H1 (cell line): ENCODE measurements around the gene RSKR. TPM values are rescaled to one million over a fixed set of nuclear protein-coding genes. Genes with fewer than 3 reads are reported as not detected.

Experiments used
- CTCF ChIA-PET: fragments of 300-600 bp; sonication (Branson Sonifier 250); formaldehyde crosslinking; loops from one replicate; lab custom pipeline; 2021; ENCODE audit not compliant: partially characterized antibody; lab: Charles Lee
- POLR2A ChIA-PET: fragments of 300-600 bp; sonication (Branson Sonifier 250); formaldehyde crosslinking; loops from one replicate; lab custom pipeline; 2021; ENCODE audit warnings: inconsistent platforms; ENCODE audit not compliant: partially characterized antibody; lab: Charles Lee
- DNase-seq, 2 experiments: peaks; one replicate each; pipeline versions ENCODE4 v3.0.0 to v3.0.0-alpha.2; 2010 to 2022; ENCODE audit warnings: low spot score in 2 of 2, low read depth in 1 of 2, mixed read lengths in 1 of 2
- FAIRE-seq: peaks from 2 replicates; lab custom pipeline; 2011; peaks lifted over from hg19 to GRCh38; lab: Jason Lieb, UNC
- H2AFZ ChIP-seq: 2 replicates; pipeline ENCODE4 v1.8.1; 2012; ENCODE audit warnings: low read length, inconsistent platforms
- H2AK5ac ChIP-seq: 2 replicates; pipeline ENCODE4 v1.6.1; 2013; ENCODE audit warnings: low read depth, low read length
- H2BK120ac ChIP-seq: replicated peaks from 2 replicates; pipeline ENCODE3; 2013; ENCODE audit warnings: low read depth, low read length, inconsistent platforms
- H2BK12ac ChIP-seq: 2 replicates; pipeline ENCODE4 v1.6.1; 2013; ENCODE audit warnings: low read depth, low read length
- H2BK15ac ChIP-seq: 2 replicates; pipeline ENCODE4 v1.6.1; 2013; ENCODE audit warnings: low read length
- H2BK20ac ChIP-seq: 2 replicates; pipeline ENCODE4 v1.6.1; 2013; ENCODE audit warnings: low read length
- H2BK5ac ChIP-seq: 2 replicates; pipeline ENCODE4 v1.6.1; 2013; ENCODE audit warnings: low read depth, low read length
- H3K14ac ChIP-seq: 2 replicates; pipeline ENCODE4 v1.6.1; 2013; ENCODE audit warnings: inconsistent platforms; ENCODE audit not compliant: insufficient read length
- H3K18ac ChIP-seq: 2 replicates; pipeline ENCODE4 v1.6.1; 2013; ENCODE audit warnings: low read length; ENCODE audit errors: extremely low read depth
- H3K23ac ChIP-seq: 2 replicates; pipeline ENCODE4 v1.6.1; 2013; ENCODE audit warnings: inconsistent platforms; ENCODE audit not compliant: insufficient read length
- H3K23me2 ChIP-seq: 2 replicates; pipeline ENCODE4 v1.6.1; 2013; ENCODE audit warnings: low read depth, low read length
- H3K27ac ChIP-seq: 2 replicates; pipeline ENCODE4 v1.6.1; 2011; ENCODE audit warnings: low read depth, low read length, inconsistent platforms
- H3K27me3 ChIP-seq, 4 experiments: replicated peaks in 1 of 4; 1 replicate in 1 of 4; 2 replicates in 3 of 4; pipeline versions ENCODE4 v1.6.1 to v1.8.1; 2011 to 2013; ENCODE audit warnings: low read length in 3 of 4, mild to moderate bottlenecking in 3 of 4, inconsistent platforms in 2 of 4, mixed read lengths in 2 of 4, moderate library complexity in 1 of 4; ENCODE audit not compliant: control insufficient read depth in 3 of 4, insufficient read depth in 3 of 4; ENCODE audit errors: extremely low read depth in 1 of 4
- H3K36me3 ChIP-seq, 4 experiments: 2 replicates each; pipeline versions ENCODE4 v1.6.1 to v1.8.1; 2011 to 2013; ENCODE audit warnings: mild to moderate bottlenecking in 4 of 4, low read length in 3 of 4, moderate library complexity in 2 of 4, control low read depth in 1 of 4, inconsistent platforms in 1 of 4; ENCODE audit not compliant: insufficient read depth in 4 of 4, control insufficient read depth in 2 of 4
- H3K4ac ChIP-seq: replicated peaks from 2 replicates; pipeline ENCODE3; 2013; ENCODE audit warnings: low read length, low read depth, mixed read lengths, inconsistent platforms; ENCODE audit not compliant: insufficient read length
- H3K4me1 ChIP-seq, 4 experiments: replicated peaks in 1 of 4; 1 replicate in 1 of 4; 2 replicates in 3 of 4; pipeline versions ENCODE4 v1.6.1 to v1.8.1; 2011 to 2013; ENCODE audit warnings: low read length in 3 of 4, inconsistent platforms in 2 of 4, mixed read lengths in 1 of 4; ENCODE audit not compliant: insufficient read depth in 4 of 4, control insufficient read depth in 3 of 4
- H3K4me2 ChIP-seq, 2 experiments: 2 replicates each; pipeline versions ENCODE4 v1.6.1 to v1.8.1; 2011 to 2013; ENCODE audit warnings: low read depth in 2 of 2, low read length in 2 of 2, control low read depth in 1 of 2, inconsistent platforms in 1 of 2, mild to moderate bottlenecking in 1 of 2; ENCODE audit not compliant: insufficient read depth in 1 of 2
- H3K4me3 ChIP-seq, 4 experiments: fragments of 200-600, 300-600 bp in 1 of 4; sonication (generic), shearing (Covaris generic), sonication (Bioruptor Twin) in 1 of 4; 2 replicates each; pipeline versions ENCODE4 v1.5.1 to v1.8.1; 2011 to 2016; ENCODE audit warnings: low read length in 4 of 4, low read depth in 3 of 4, control low read depth in 2 of 4, inconsistent platforms in 2 of 4, mild to moderate bottlenecking in 2 of 4, mixed read lengths in 1 of 4, moderate library complexity in 1 of 4; ENCODE audit not compliant: insufficient read depth in 2 of 4; ENCODE audit errors: extremely low read depth in 1 of 4
- H3K56ac ChIP-seq: replicated peaks from 2 replicates; pipeline ENCODE3; 2013; ENCODE audit warnings: low read depth, mild to moderate bottlenecking, mixed read lengths, low read length, inconsistent platforms; ENCODE audit not compliant: insufficient read length
- H3K79me1 ChIP-seq: 2 replicates; pipeline ENCODE4 v1.6.1; 2013; ENCODE audit warnings: low read depth, low read length, control low read depth
- H3K79me2 ChIP-seq, 2 experiments: 2 replicates each; pipeline versions ENCODE4 v1.6.1 to v1.8.1; 2012 to 2013; ENCODE audit warnings: low read length in 2 of 2, mild to moderate bottlenecking in 2 of 2, inconsistent platforms in 1 of 2; ENCODE audit not compliant: insufficient read depth in 2 of 2, control insufficient read depth in 1 of 2
- H3K9ac ChIP-seq, 4 experiments: replicated peaks in 1 of 4; 1 replicate in 1 of 4; 2 replicates in 3 of 4; pipeline versions ENCODE4 v1.6.1 to v1.8.1; 2011 to 2013; ENCODE audit warnings: low read depth in 3 of 4, low read length in 3 of 4, control low read depth in 2 of 4, mild to moderate bottlenecking in 2 of 4, moderate library complexity in 2 of 4, inconsistent platforms in 1 of 4; ENCODE audit errors: extremely low read depth in 1 of 4
- H3K9me3 ChIP-seq, 2 experiments: 2 replicates each; pipeline versions ENCODE4 v1.6.1 to v1.8.1; 2012 to 2013; ENCODE audit warnings: mild to moderate bottlenecking in 2 of 2, moderate library complexity in 2 of 2, control low read depth in 1 of 2, inconsistent platforms in 1 of 2, low read depth in 1 of 2, low read length in 1 of 2, mixed read lengths in 1 of 2; ENCODE audit not compliant: insufficient read depth in 2 of 2
- H4K20me1 ChIP-seq, 2 experiments: replicated peaks in 1 of 2; 2 replicates each; pipeline versions ENCODE3 to v1.8.1; 2011 to 2013; ENCODE audit warnings: inconsistent platforms in 2 of 2, low read length in 2 of 2, mild to moderate bottlenecking in 1 of 2; ENCODE audit not compliant: insufficient read depth in 2 of 2, control insufficient read depth in 1 of 2
- H4K5ac ChIP-seq: 2 replicates; pipeline ENCODE4 v1.6.1; 2013; ENCODE audit warnings: low read length, low read depth, mixed read lengths, inconsistent platforms; ENCODE audit not compliant: insufficient read length
- H4K8ac ChIP-seq: 2 replicates; pipeline ENCODE4 v1.8.0; 2013; ENCODE audit warnings: mild to moderate bottlenecking, moderate library complexity, low read length, inconsistent platforms; ENCODE audit not compliant: insufficient read depth; ENCODE audit errors: extremely low read depth
- H4K91ac ChIP-seq: replicated peaks from 2 replicates; pipeline ENCODE3; 2013; ENCODE audit warnings: low read length, mixed read lengths, inconsistent platforms; ENCODE audit not compliant: insufficient read length
- BCL11A ChIP-seq, 2 experiments: IDR thresholded peaks; one replicate each; pipeline ENCODE4 v1.6.1; 2011; ENCODE audit warnings: low read depth in 2 of 2, low read length in 2 of 2, mild to moderate bottlenecking in 2 of 2
- EZH2 ChIP-seq: fragments of 200-600 bp; sonication (generic); IDR thresholded peaks from 2 replicates; pipeline ENCODE4 v1.7.1; 2012; ENCODE audit warnings: low read depth, mild to moderate bottlenecking, moderate library complexity, low read length, inconsistent platforms; ENCODE audit not compliant: severe bottlenecking
- MAFK ChIP-seq: IDR thresholded peaks from 2 replicates; pipeline ENCODE4 v1.6.1; 2012; ENCODE audit warnings: low read depth, mild to moderate bottlenecking, improper control_type of control experiment, low read length
- POLR2AphosphoS5 ChIP-seq: IDR thresholded peaks from 2 replicates; pipeline ENCODE4 v1.6.1; 2011; ENCODE audit warnings: low read depth, low read length
- RXRA ChIP-seq: IDR thresholded peaks from 2 replicates; pipeline ENCODE4 v1.6.1; 2011; ENCODE audit warnings: low read depth, mild to moderate bottlenecking, low read length, moderate library complexity; ENCODE audit not compliant: insufficient read depth
- SAP30 ChIP-seq: fragments of 300-600 bp; sonication (generic); IDR thresholded peaks from 2 replicates; pipeline ENCODE4 v1.7.1; 2012; ENCODE audit warnings: low read length, moderate library complexity, mild to moderate bottlenecking, inconsistent platforms; ENCODE audit not compliant: insufficient read depth, insufficient replicate concordance
- SIRT6 ChIP-seq: IDR thresholded peaks from one replicate; pipeline ENCODE4 v1.7.1; 2012; ENCODE audit warnings: low read length, inconsistent platforms
- SIX5 ChIP-seq: IDR thresholded peaks from 2 replicates; pipeline ENCODE4 v1.6.1; 2011; ENCODE audit warnings: mild to moderate bottlenecking, low read depth, low read length
- WGBS, 2 experiments: shearing (Covaris generic) in 1 of 2; methylation state at CpG; one replicate each; pipeline versions ENCODE4 v1.1.6 to v1.1.7; 2013 to 2015; ENCODE audit warnings: low lambda C conversion rate in 2 of 2, mixed read lengths in 2 of 2, inconsistent platforms in 1 of 2, low coverage in 1 of 2, missing lambda C conversion rate in 1 of 2; ENCODE audit not compliant: insufficient replicate concordance in 2 of 2, insufficient coverage in 1 of 2, insufficient read length in 1 of 2; ENCODE audit errors: extremely low coverage in 1 of 2, missing lambda C conversion rate in 1 of 2; 5-methylcytosine and 5-hydroxymethylcytosine counted together
- polyA plus RNA-seq, 7 experiments: library from polyadenylated mRNA; depleted of rRNA in 3 of 7; stranded (reverse) in 5 of 7; unstranded in 2 of 7; fragments of >200 nt in 5 of 7; fragments of 200-250 nt in 2 of 7; gene quantifications; 1 replicate in 5 of 7; 2 replicates in 1 of 7; 4 replicates in 1 of 7; pipeline versions ENCODE4 v1.2.1 to v1.2.3, GENCODE V29; 2011 to 2013; ENCODE audit warnings: missing spikeins in 2 of 7, mixed read lengths in 2 of 7
- total RNA-seq: library from RNA; stranded (reverse); fragmentation: NEBNext Ultra II Directional; extraction: Animal tissue kit (Norgen Biotek cat#: 25700); gene quantifications from 2 replicates; pipeline ENCODE4 v1.2.1, GENCODE V29; 2021
- TF ChIP-seq, protein P1 (sequence below): IDR thresholded peaks from 2 replicates; pipeline ENCODE4 v1.6.1; 2011; ENCODE audit warnings: low read depth, mild to moderate bottlenecking, low read length; ENCODE audit not compliant: insufficient read depth
- TF ChIP-seq, protein P2 (sequence below): IDR thresholded peaks from 2 replicates; pipeline ENCODE4 v1.6.1; 2012; ENCODE audit warnings: inconsistent platforms

The RSKR gene
- total and polyA plus RNA-seq, 2 of the 8 experiments (the other 6 are each of a cell fraction or from before 2014, with no cell fraction given), result 24.1 to 28.5 TPM

DNA sequence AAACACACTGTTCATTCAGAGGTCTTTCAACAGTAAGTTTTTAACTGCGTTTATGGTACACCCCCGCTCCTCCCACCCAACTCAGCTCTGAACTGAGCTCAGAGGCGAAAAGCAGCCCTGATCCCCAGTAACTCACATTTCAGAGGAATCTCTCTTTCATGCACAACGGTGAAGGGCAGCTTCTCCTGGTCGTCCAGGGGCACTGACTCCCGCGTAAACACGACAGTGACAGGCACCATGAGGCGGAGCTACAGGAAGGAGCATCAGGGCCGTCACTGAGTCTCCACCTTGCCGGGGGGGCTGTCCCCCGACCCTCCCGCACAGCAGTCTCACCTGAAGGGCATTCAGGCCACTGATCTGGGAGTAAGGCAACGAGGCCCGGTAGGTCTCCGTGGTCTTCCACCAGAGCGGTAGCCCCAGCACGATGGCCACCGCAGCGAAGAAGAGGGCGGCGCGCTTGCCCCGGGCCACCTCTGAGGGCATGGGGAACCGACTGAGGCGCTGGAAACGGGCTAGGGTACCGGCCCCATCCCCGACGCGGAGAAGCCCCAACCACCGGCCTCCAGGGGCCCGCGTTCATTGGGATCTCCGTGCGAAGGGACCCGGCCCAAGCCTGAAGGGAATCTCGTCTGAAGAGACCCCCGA, 43.1 kb downstream of the RSKR start:
- Histone ChIP-seq H2BK12ac (no peak overlapping the region), H3K4ac (no peak overlapping the region), H3K18ac (no peak overlapping the region; the same call in 1 of the 2 replicates), H3K4me2 (peak overlapping the region; percentile 66 to 88), H3K4me3 (peak overlapping the region; percentile 79 to 94 (median 90)), H3K9ac (peak overlapping the region; percentile 31 to 82 (median 61); a peak in 6 of 7 replicates), H3K9me3 (no peaks in the 10 kb centered on the region), H3K56ac (no peak overlapping the region), H3K23ac (no peak overlapping the region), H4K8ac (peak overlapping the region; percentile 84), H3K79me1 (no peaks in the 10 kb centered on the region), H3K23me2 (peaks cover 6% of the 10 kb centered on the region), H3K27ac (0 out of 2 replicates have a peak overlapping the region, but pooled peaks have one; percentile 11), H3K79me2 (peaks cover 0 to 16% of the 10 kb centered on the region in 2 experiments; a peak in 2 of 4 replicates), H2BK15ac (no peak overlapping the region), H4K5ac (peak overlapping the region; percentile 34), H4K20me1 (peaks cover 3 to 4% of the 10 kb centered on the region in 2 experiments), H2BK120ac (no peak overlapping the region), H2BK5ac (no peak overlapping the region; the same call in 1 of the 2 replicates), H2AFZ (no peak overlapping the region), H3K4me1 (peaks cover 0 to 4% (median 1%) of the 10 kb centered on the region in 4 experiments; a peak in 2 of 7 replicates), H3K27me3 (peaks cover 0 to 8% (median 4%) of the 10 kb centered on the region in 4 experiments; a peak in 4 of 7 replicates), H3K36me3 (peaks cover 0 to 6% (median 0%) of the 10 kb centered on the region in 4 experiments; a peak in 3 of 8 replicates), H3K14ac (no peak overlapping the region), H2AK5ac (no peak overlapping the region), H4K91ac (no peak overlapping the region), H2BK20ac (no peak overlapping the region)
- 5% methylated on average over 30 of the region's 39 CpGs; no CpG with 5 or more reads in 1 of the 2 experiments for WGBS, 2 experiments
- POLR2A ChIA-PET, result interaction anchor here (0.6 to 4.8 kb wide), 11 partner anchors 13 to 218 kb away, joined by 3 to 23 read pairs (median 4); partner anchors contain the start of gene UNC119
- no peak for FAIRE-seq
- CTCF ChIA-PET, result interaction anchor here (0.6 to 6.0 kb wide), 7 partner anchors 22 to 294 kb away, joined by 3 to 58 read pairs (median 4); no protein-coding TSS in a partner anchor
- peak in 1 of 2 experiments; percentile 63 for DNase-seq
- TF ChIP-seq, protein P1, sequence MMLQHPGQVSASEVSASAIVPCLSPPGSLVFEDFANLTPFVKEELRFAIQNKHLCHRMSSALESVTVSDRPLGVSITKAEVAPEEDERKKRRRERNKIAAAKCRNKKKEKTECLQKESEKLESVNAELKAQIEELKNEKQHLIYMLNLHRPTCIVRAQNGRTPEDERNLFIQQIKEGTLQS, result no peak
- TF ChIP-seq SAP30, result peak; percentile 77
- no peak for TF ChIP-seq RXRA
- no peak for TF ChIP-seq BCL11A (IDR thresholded peaks at IDR 0.05; ENCODE audit: low read depth in 2 of 2, low read length in 2 of 2)
- TF ChIP-seq SIX5, result no peak
- TF ChIP-seq, protein P2, sequence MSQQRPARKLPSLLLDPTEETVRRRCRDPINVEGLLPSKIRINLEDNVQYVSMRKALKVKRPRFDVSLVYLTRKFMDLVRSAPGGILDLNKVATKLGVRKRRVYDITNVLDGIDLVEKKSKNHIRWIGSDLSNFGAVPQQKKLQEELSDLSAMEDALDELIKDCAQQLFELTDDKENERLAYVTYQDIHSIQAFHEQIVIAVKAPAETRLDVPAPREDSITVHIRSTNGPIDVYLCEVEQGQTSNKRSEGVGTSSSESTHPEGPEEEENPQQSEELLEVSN, result peak; percentile 50; the same call in 1 of the 2 replicates
- TF ChIP-seq POLR2AphosphoS5, result peak; percentile 6; the same call in 1 of the 2 replicates
- no peak for TF ChIP-seq EZH2
- TF ChIP-seq MAFK, result no peak
- TF ChIP-seq SIRT6, result no peak
